AG04450 (cell line): ENCODE results near the gene MAGI2. TPM values are rescaled to one million over a fixed set of nuclear protein-coding genes. Genes with fewer than 3 reads are reported as not detected.

Experiments
- CTCF ChIA-PET: fragments of 300-600, 350-600 bp; formaldehyde crosslinking; extraction: SDS; loops from one replicate; lab custom pipeline; 2022; ENCODE audit warnings: antibody characterized with exemption, inconsistent platforms; lab: Charles Lee
- POLR2A ChIA-PET: fragments of 350-600 bp; formaldehyde crosslinking; extraction: SDS; loops from one replicate; lab custom pipeline; 2021; ENCODE audit warnings: antibody characterized with exemption, inconsistent platforms; lab: Yijun Ruan, JAX
- DNase-seq: peaks from one replicate; pipeline ENCODE4 v3.0.0-alpha.2; 2011; ENCODE audit warnings: low read depth, low spot score
- H3K27ac ChIP-seq: one replicate; pipeline ENCODE4 v1.5.1; 2012; ENCODE audit warnings: low read depth, low read length, control low read depth
- H3K27me3 ChIP-seq: one replicate; pipeline ENCODE4 v1.6.0; 2012; ENCODE audit warnings: low read length; ENCODE audit not compliant: control insufficient read depth, insufficient read depth
- H3K4me3 ChIP-seq: 2 replicates; pipeline ENCODE4 v1.5.1; 2011; ENCODE audit warnings: mild to moderate bottlenecking, low read depth, low read length, control low read depth
- H3K9me3 ChIP-seq: 2 replicates; pipeline ENCODE4 v1.5.1; 2012; ENCODE audit warnings: low read length; ENCODE audit not compliant: control insufficient read depth, insufficient read depth
- CTCF ChIP-seq: IDR thresholded peaks from 2 replicates; pipeline ENCODE4 v1.5.1; 2011; ENCODE audit warnings: low read depth, low read length, control low read depth, inconsistent platforms
- polyA plus RNA-seq: library from polyadenylated mRNA; depleted of rRNA; stranded (reverse); fragments of >200 nt; gene quantifications from 2 replicates; pipeline ENCODE4 v1.2.3, GENCODE V29; 2011

Gene MAGI2
- polyA plus RNA-seq, 1 experiment, result 2.3 TPM

GRCh38 chr7:79180533-79180932 is 272.9 kb downstream of the MAGI2 start:
- Histone ChIP-seq H3K4me3 (no peak overlapping the region), H3K9me3 (no peaks in the 10 kb centered on the region; the same call in 1 of the 2 replicates), H3K27me3 (no peaks in the 10 kb centered on the region), H3K27ac (no peak overlapping the region)
- TF ChIP-seq CTCF, result no peak
- POLR2A ChIA-PET, result no interaction called here
- no peak for DNase-seq
- CTCF ChIA-PET, result no interaction called here

- H3K4me3 ChIP-seq, result no peak overlapping the region
- POLR2A ChIA-PET, result no interaction called here
- TF ChIP-seq CTCF, result peak; percentile 79
- no peaks in the 10 kb centered on the region for H3K27me3 ChIP-seq
- H3K9me3 ChIP-seq, result no peaks in the 10 kb centered on the region; the same call in 1 of the 2 replicates
- CTCF ChIA-PET, result interaction anchor here (0.5 to 3.0 kb wide), 25 partner anchors 8 to 1243 kb away, joined by 3 to 23 read pairs (median 4); no protein-coding TSS in a partner anchor
- H3K27ac ChIP-seq, result no peak overlapping the region
- DNase-seq, result peak; percentile 26
These were observed 276.5 kb downstream of the MAGI2 start for GRCh38 chr7:79176859-79177477.

GRCh38 chr7:79175374-79175773 is 278.1 kb downstream of the MAGI2 start:
- TF ChIP-seq CTCF, result no peak
- no peaks in the 10 kb centered on the region; the same call in 1 of the 2 replicates for H3K9me3 ChIP-seq
- POLR2A ChIA-PET, result no interaction called here
- no peak for DNase-seq
- no peak overlapping the region for H3K4me3 ChIP-seq
- H3K27ac ChIP-seq, result no peak overlapping the region
- CTCF ChIA-PET, result interaction anchor here (1.3 to 3.0 kb wide), 3 partner anchors 10 to 664 kb away, joined by 4 to 23 read pairs (median 15); no protein-coding TSS in a partner anchor
- H3K27me3 ChIP-seq, result no peaks in the 10 kb centered on the region

- H3K9me3 ChIP-seq, result no peaks in the 10 kb centered on the region
- no peak for DNase-seq
- H3K27me3 ChIP-seq, result no peaks in the 10 kb centered on the region
- POLR2A ChIA-PET, result no interaction called here
- no peak overlapping the region for H3K4me3 ChIP-seq
- H3K27ac ChIP-seq, result no peak overlapping the region
- CTCF ChIA-PET, result interaction anchor here (0.8 to 2.9 kb wide), 2 partner anchors 11 to 133 kb away, joined by 3 to 15 read pairs; no protein-coding TSS in a partner anchor
- TF ChIP-seq CTCF, result no peak
These were observed 288.2 kb downstream of the MAGI2 start for GRCh38 chr7:79165225-79165624.

GRCh38 chr7:79159040-79159664 is 294.3 kb downstream of the MAGI2 start:
- no peaks in the 10 kb centered on the region for H3K27me3 ChIP-seq
- TF ChIP-seq CTCF, result no peak
- no peaks in the 10 kb centered on the region for H3K9me3 ChIP-seq
- no peak for DNase-seq
- H3K27ac ChIP-seq, result no peak overlapping the region
- CTCF ChIA-PET, result no interaction called here
- POLR2A ChIA-PET, result no interaction called here
- H3K4me3 ChIP-seq, result no peak overlapping the region
